K562 (cell line): ENCODE results near the gene NELL1. TPM values are rescaled to one million over a fixed set of nuclear protein-coding genes. Genes with fewer than 3 reads are reported as not detected.

Experiments
- ATAC-seq: fragments of 200-7000 bp; cut with Tn5 transposase; 3 replicates; pipeline ENCODE4 v1.9.1; 2020; ENCODE audit warnings: moderate library complexity
- BruUV-seq: library from RNA; stranded (reverse); fragments of 400-500 nt; replicated peaks from 2 replicates; lab custom pipeline; 2021; lab: Mats Ljungman, UMichigan
- CTCF ChIA-PET: fragments of 300-600 bp; formaldehyde crosslinking; extraction: SDS; loops from one replicate; lab custom pipeline; 2021; ENCODE audit warnings: low intra/inter-chr PET ratio; lab: Yijun Ruan, JAX
- POLR2A ChIA-PET: fragments of 300-600, 350-650 bp; sonication (Branson Sonifier 250); formaldehyde crosslinking; extraction: SDS; loops from one replicate; lab custom pipeline; 2021; ENCODE audit warnings: antibody characterized with exemption, inconsistent platforms; lab: Yijun Ruan, JAX
- DNase-seq, 4 experiments: peaks; one replicate each; pipeline versions ENCODE4 v3.0.0 to v3.0.0-alpha.2; 2011 to 2018; ENCODE audit warnings: low spot score in 3 of 4, mixed read lengths in 3 of 4; ENCODE audit errors: extremely low read depth in 1 of 4
- FAIRE-seq: peaks from 2 replicates; lab custom pipeline; 2011; peaks lifted over from hg19 to GRCh38; lab: Jason Lieb, UNC
- H2AFZ ChIP-seq: 2 replicates; pipeline ENCODE4 v1.6.0; 2011; ENCODE audit warnings: low read depth, low read length, control low read depth, inconsistent platforms
- H3K27ac ChIP-seq: fragments of 200-600 bp; 3 replicates; pipeline ENCODE4 v1.8.0; 2011; ENCODE audit warnings: low read depth, mild to moderate bottlenecking, control low read depth, inconsistent platforms, low read length, moderate library complexity, mixed read lengths; ENCODE audit errors: extremely low read depth
- H3K27me3 ChIP-seq, 2 experiments: fragments of 300-600 bp in 1 of 2; 2 replicates in 1 of 2; 3 replicates in 1 of 2; pipeline versions ENCODE4 v1.6.0 to v1.8.0; 2011; ENCODE audit warnings: inconsistent platforms in 2 of 2, low read length in 2 of 2, mild to moderate bottlenecking in 1 of 2, mixed read lengths in 1 of 2, moderate library complexity in 1 of 2; ENCODE audit not compliant: control insufficient read depth in 2 of 2, insufficient read depth in 2 of 2
- H3K36me3 ChIP-seq: fragments of 300-600 bp; 3 replicates; pipeline ENCODE4 v1.8.0; 2011; ENCODE audit warnings: mild to moderate bottlenecking, low read length, inconsistent platforms; ENCODE audit not compliant: control insufficient read depth, insufficient read depth
- H3K4me1 ChIP-seq, 2 experiments: fragments of 200-600 bp in 1 of 2; replicated peaks in 1 of 2; 2 replicates in 1 of 2; 3 replicates in 1 of 2; pipeline versions ENCODE4 v1.5.1 to v1.8.0; 2011; ENCODE audit warnings: inconsistent platforms in 2 of 2, low read length in 2 of 2, mild to moderate bottlenecking in 1 of 2, mixed read lengths in 1 of 2, moderate library complexity in 1 of 2; ENCODE audit not compliant: control insufficient read depth in 2 of 2, insufficient read depth in 2 of 2
- H3K4me2 ChIP-seq: 2 replicates; pipeline ENCODE4 v1.6.1; 2011; ENCODE audit warnings: low read length, control low read depth, inconsistent platforms, mixed read lengths; ENCODE audit not compliant: insufficient read depth
- H3K4me3 ChIP-seq: fragments of 200-600 bp; sonication (generic), shearing (Covaris generic); 2 replicates; pipeline ENCODE4 v1.5.1; 2016; ENCODE audit warnings: control low read depth, inconsistent platforms
- H3K79me2 ChIP-seq: fragments of 200-600 bp; 3 replicates; pipeline ENCODE4 v1.8.0; 2011; ENCODE audit warnings: low read length, inconsistent platforms; ENCODE audit not compliant: control insufficient read depth, insufficient read depth
- H3K9ac ChIP-seq, 2 experiments: 2 replicates each; pipeline versions ENCODE4 v1.6.0 to v1.6.1; 2011; ENCODE audit warnings: low read depth in 2 of 2, low read length in 2 of 2, control low read depth in 1 of 2, inconsistent platforms in 1 of 2, mild to moderate bottlenecking in 1 of 2, mixed read lengths in 1 of 2; ENCODE audit not compliant: insufficient read depth in 1 of 2
- H3K9me1 ChIP-seq: one replicate; pipeline ENCODE4 v1.6.0; 2011; ENCODE audit warnings: inconsistent platforms, mild to moderate bottlenecking, low read length, moderate library complexity; ENCODE audit not compliant: control insufficient read depth, insufficient read depth
- H3K9me3 ChIP-seq: replicated peaks from 2 replicates; pipeline ENCODE4 v1.5.1; 2011; ENCODE audit warnings: low read depth, low read length, inconsistent platforms; ENCODE audit not compliant: control insufficient read depth, insufficient read depth
- H4K20me1 ChIP-seq: replicated peaks from 2 replicates; pipeline ENCODE4 v1.6.1; 2011; ENCODE audit warnings: low read length, inconsistent platforms, mixed read lengths; ENCODE audit not compliant: control insufficient read depth, insufficient read depth
- CREB5 ChIP-seq: fragments of 250-450 bp; sonication (Bioruptor Pico); IDR thresholded peaks from 2 replicates; pipeline ENCODE4 v1.5.0; 2020; ENCODE audit warnings: mild to moderate bottlenecking
- HDAC1 ChIP-seq, 2 experiments: fragments of 450-650 bp; IDR thresholded peaks; 2 replicates each; pipeline ENCODE4 v1.6.1; 2016 to 2017; ENCODE audit warnings: inconsistent platforms in 1 of 2, mild to moderate bottlenecking in 1 of 2, moderate library complexity in 1 of 2
- HMGN3 ChIP-seq: IDR thresholded peaks from 2 replicates; pipeline ENCODE4 v1.6.1; 2011; ENCODE audit warnings: borderline replicate concordance, low read depth, mild to moderate bottlenecking, mixed read lengths, low read length; ENCODE audit not compliant: insufficient read length; ENCODE audit errors: extremely low read depth
- HNRNPUL1 ChIP-seq: fragments of 200-400 bp; formaldehyde crosslinking; IDR thresholded peaks from 2 replicates; pipeline ENCODE4 v1.6.1; 2017; ENCODE audit warnings: low read length
- KAT8 ChIP-seq: fragments of 450-650 bp; IDR thresholded peaks from 2 replicates; pipeline ENCODE4 v1.6.1; 2016; ENCODE audit warnings: low read depth, mild to moderate bottlenecking
- KLF16 ChIP-seq: IDR thresholded peaks from 2 replicates; pipeline ENCODE4 v1.6.1; 2016; ENCODE audit warnings: antibody characterized with exemption
- PHB2 ChIP-seq: fragments of 450-650 bp; IDR thresholded peaks from 2 replicates; pipeline ENCODE4 v1.6.1; 2017; ENCODE audit warnings: low read depth
- POLR3G ChIP-seq: IDR thresholded peaks from 2 replicates; pipeline ENCODE4 v1.6.1; 2011; ENCODE audit not compliant: insufficient read length, insufficient replicate concordance; ENCODE audit errors: extremely low read depth
- PTTG1 ChIP-seq: fragments of 450-650 bp; IDR thresholded peaks from 2 replicates; pipeline ENCODE4 v1.6.1; 2016; ENCODE audit warnings: low read depth, mild to moderate bottlenecking, missing genetic modification characterization, missing compliant biosample characterization
- RB1 ChIP-seq: fragments of 450-650 bp; IDR thresholded peaks from 2 replicates; pipeline ENCODE4 v1.6.1; 2017; ENCODE audit warnings: low read depth, mild to moderate bottlenecking
- RBBP5 ChIP-seq: fragments of 200-600 bp; sonication (generic); IDR thresholded peaks from 2 replicates; pipeline ENCODE4 v1.6.1; 2012; ENCODE audit warnings: borderline replicate concordance, mild to moderate bottlenecking, low read length, control low read depth, inconsistent platforms; ENCODE audit not compliant: insufficient read depth, poor library complexity, severe bottlenecking
- SIX5 ChIP-seq, 2 experiments: IDR thresholded peaks; 2 replicates each; pipeline ENCODE4 v1.6.1; 2011; ENCODE audit warnings: low read length in 2 of 2, borderline replicate concordance in 1 of 2, low read depth in 1 of 2, mild to moderate bottlenecking in 1 of 2, moderate library complexity in 1 of 2; ENCODE audit not compliant: insufficient read depth in 1 of 2
- TCF7L2 ChIP-seq: fragments of 150-350 bp; IDR thresholded peaks from 2 replicates; pipeline ENCODE4 v1.6.1; 2016; ENCODE audit warnings: low read depth, mild to moderate bottlenecking, low read length, moderate library complexity
- YY1 ChIP-seq, 3 experiments: IDR thresholded peaks; 2 replicates each; pipeline ENCODE4 v1.6.1; 2011; ENCODE audit warnings: low read length in 2 of 3, mild to moderate bottlenecking in 2 of 3, moderate library complexity in 2 of 3, borderline replicate concordance in 1 of 3, control low read depth in 1 of 3, low read depth in 1 of 3; ENCODE audit not compliant: insufficient read depth in 3 of 3, insufficient replicate concordance in 2 of 3, control insufficient read depth in 1 of 3, insufficient read length in 1 of 3; ENCODE audit errors: extremely low read depth in 1 of 3
- ZBTB12 ChIP-seq: fragments of 250-450 bp; sonication (Bioruptor Pico); IDR thresholded peaks from 2 replicates; pipeline ENCODE4 v1.4.0; 2020
- ZKSCAN3 ChIP-seq: fragments of 250-450 bp; sonication (Bioruptor Pico); IDR thresholded peaks from 2 replicates; pipeline ENCODE4 v1.4.0; 2020
- ZNF124 ChIP-seq: sonication (generic); formaldehyde crosslinking; IDR thresholded peaks from 2 replicates; pipeline ENCODE4 v1.8.1; 2022; ENCODE audit warnings: missing genetic modification reagents
- ZNF274 ChIP-seq: IDR thresholded peaks from 2 replicates; pipeline ENCODE4 v1.6.1; 2011; ENCODE audit warnings: low read depth, mild to moderate bottlenecking, low read length, moderate library complexity, borderline replicate concordance
- ZNF668 ChIP-seq: fragments of 250-450 bp; sonication (Bioruptor Pico); IDR thresholded peaks from 2 replicates; pipeline ENCODE4 v1.8.0; 2022; ENCODE audit warnings: mild to moderate bottlenecking, inconsistent platforms
- ZNF764 ChIP-seq: fragments of 250-450 bp; sonication (Bioruptor Pico); IDR thresholded peaks from 2 replicates; pipeline ENCODE4 v1.4.0; 2020; ENCODE audit warnings: low read depth, mild to moderate bottlenecking, moderate library complexity
- WGBS: fragments of 100-300 bp; shearing (Covaris generic); methylation state at CpG from one replicate; pipeline ENCODE4 v1.1.6; 2016; ENCODE audit warnings: low coverage, mixed read lengths; ENCODE audit not compliant: insufficient coverage; ENCODE audit errors: missing lambda C conversion rate; 5-methylcytosine and 5-hydroxymethylcytosine counted together
- in situ Hi-C: fragments of 300-500 bp; cut with MboI; formaldehyde crosslinking; loops from 4 replicates; pipeline ENCODE4 v1.15.0; 2018; ENCODE audit warnings: inconsistent platforms, mixed read lengths
- intact Hi-C: fragments of 100-400 bp; cut with micrococcal nuclease; formaldehyde crosslinking; loops from 2 replicates; pipeline ENCODE4 v1.14.2; 2022
- polyA plus RNA-seq, 8 experiments: library from polyadenylated mRNA; depleted of rRNA in 4 of 8; stranded (reverse) in 5 of 8; unstranded in 3 of 8; fragments of >200 nt; fragmentation: Nextera tagmentation in 2 of 8; fragmentation: Illumina TruSeq in 1 of 8; extraction: Ambion mirVana in 2 of 8; extraction: Trizol in 1 of 8; gene quantifications; 2 replicates each; pipeline versions ENCODE4 v1.2.1 to v1.2.3, GENCODE V29; 2011 to 2014; ENCODE audit warnings: inconsistent platforms in 1 of 8, missing spikeins in 1 of 8
- total RNA-seq, 7 experiments: library from RNA; depleted of rRNA in 6 of 7; stranded (reverse); fragments of >200 nt in 6 of 7; fragmentation: Illumina TruSeq in 2 of 7; extraction: Trizol in 2 of 7; gene quantifications; 2 replicates each; pipeline versions ENCODE4 v1.2.1 to v1.2.3, GENCODE V29; 2011 to 2021; ENCODE audit warnings: low replicate concordance in 1 of 7

The NELL1 gene
- total and polyA plus RNA-seq, 9 of the 15 experiments (the other 6 are each of a cell fraction or from before 2014, with no cell fraction given): not detected

DNA sequence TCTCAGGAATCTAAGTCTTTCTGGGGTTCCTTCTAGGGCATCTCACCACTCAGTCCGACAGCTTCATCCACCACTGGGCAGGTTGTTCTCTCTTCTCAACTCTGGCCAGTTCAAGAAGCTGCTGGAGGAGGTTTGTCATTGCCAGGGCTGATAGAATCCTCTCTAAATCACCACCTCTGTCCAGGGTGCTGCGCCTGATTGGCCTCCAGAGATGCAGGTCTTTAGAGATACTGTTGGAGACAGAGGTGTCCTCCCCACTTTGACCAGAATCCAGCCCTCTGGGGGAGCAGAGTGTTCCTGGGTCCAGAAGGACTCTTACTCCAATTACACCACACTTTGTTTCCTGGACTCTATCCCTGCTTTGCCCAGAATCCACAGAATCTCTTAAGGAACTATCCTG is 90.2 kb downstream of the NELL1 start:
- CTCF ChIA-PET: no interaction called here
- in situ Hi-C loops: no loop called here

More for the DNA sequence above, 90.2 kb downstream of the NELL1 start:
- Histone ChIP-seq H3K9me1 (no peaks in the 10 kb centered on the region), H3K27ac (no peak overlapping the region), H3K4me3 (no peak overlapping the region), H3K36me3 (no peaks in the 10 kb centered on the region), H3K4me2 (no peak overlapping the region), H3K79me2 (no peaks in the 10 kb centered on the region), H3K9ac (no peak overlapping the region), H3K27me3 (no peaks in the 10 kb centered on the region), H3K4me1 (no peaks in the 10 kb centered on the region), H2AFZ (no peak overlapping the region), H3K9me3 (no peaks in the 10 kb centered on the region), H4K20me1 (no peaks in the 10 kb centered on the region)
- FAIRE-seq: no peak
- intact Hi-C loops: no loop called here
- WGBS: 0% methylated on average over 2 of the region's 2 CpGs
- DNase-seq: no peak
- POLR2A ChIA-PET: no interaction called here
- ATAC-seq: no peak
- BruUV-seq: no TSS peak
- no peak for TF ChIP-seq ZNF668 (CRISPR knock-in tag)
- TF ChIP-seq ZBTB12 (CRISPR knock-in tag): no peak
- TF ChIP-seq TCF7L2: no peak
- no peak for TF ChIP-seq PHB2
- TF ChIP-seq HMGN3: no peak
- no peak for TF ChIP-seq PTTG1 (tag)
- TF ChIP-seq KLF16: no peak
- no peak for TF ChIP-seq HDAC1 (IDR thresholded peaks at IDR 0.05)
- TF ChIP-seq ZNF124: no peak
- no peak for TF ChIP-seq CREB5 (CRISPR knock-in tag)
- no peak for TF ChIP-seq ZNF764 (CRISPR knock-in tag)
- no peak for TF ChIP-seq RB1
- TF ChIP-seq YY1 (IDR thresholded peaks at IDR 0.05; ENCODE audit: borderline replicate concordance in 1 of 3, control insufficient read depth in 1 of 3, extremely low read depth in 1 of 3, insufficient read depth in 3 of 3, insufficient read length in 1 of 3, insufficient replicate concordance in 2 of 3, low read depth in 1 of 3, low read length in 2 of 3): no peak
- no peak for TF ChIP-seq ZKSCAN3 (CRISPR knock-in tag)
- TF ChIP-seq SIX5 (IDR thresholded peaks at IDR 0.05; ENCODE audit: borderline replicate concordance in 1 of 2, insufficient read depth in 1 of 2, low read depth in 1 of 2, low read length in 2 of 2): no peak
- no peak for TF ChIP-seq KAT8
- TF ChIP-seq ZNF274: no peak
- no peak for TF ChIP-seq POLR3G
- TF ChIP-seq HNRNPUL1: no peak
- no peak for TF ChIP-seq RBBP5
